Measurements from ENCODE around the gene GANC.
"Not testable (repeated sequence)": the region's sequence is repeated elsewhere in the genome, so short reads cannot be mapped to it uniquely, and the experiment has no call there.

Gene GANC

DNA sequence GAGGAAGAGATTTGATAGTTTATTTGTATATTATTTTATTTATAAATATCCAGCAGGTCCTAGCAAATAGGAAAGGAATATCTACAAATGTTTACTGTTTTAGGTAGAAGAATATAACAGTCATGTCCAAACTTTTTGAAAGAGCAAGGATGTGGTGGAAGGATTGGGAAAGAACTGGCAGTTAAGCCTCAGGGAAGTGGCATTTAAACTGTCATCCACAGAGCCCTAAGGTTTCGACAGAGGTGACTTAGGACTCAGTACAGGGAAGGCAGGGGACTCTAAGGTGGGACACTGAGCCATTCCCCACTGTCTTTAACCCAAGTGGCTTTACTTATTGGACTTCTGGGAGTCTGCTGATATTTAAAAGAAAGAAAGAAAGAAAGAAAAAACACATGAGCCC is 12.0 kb downstream of the GANC start:
- H3K4me2 ChIP-seq (ENCODE audit: low read length), result no peak overlapping the region
- no peak overlapping the region for H3K9ac ChIP-seq (ENCODE audit: low read depth, low read length)
- H3K4me3 ChIP-seq (ENCODE audit: low read length), result no peak overlapping the region

DNA sequence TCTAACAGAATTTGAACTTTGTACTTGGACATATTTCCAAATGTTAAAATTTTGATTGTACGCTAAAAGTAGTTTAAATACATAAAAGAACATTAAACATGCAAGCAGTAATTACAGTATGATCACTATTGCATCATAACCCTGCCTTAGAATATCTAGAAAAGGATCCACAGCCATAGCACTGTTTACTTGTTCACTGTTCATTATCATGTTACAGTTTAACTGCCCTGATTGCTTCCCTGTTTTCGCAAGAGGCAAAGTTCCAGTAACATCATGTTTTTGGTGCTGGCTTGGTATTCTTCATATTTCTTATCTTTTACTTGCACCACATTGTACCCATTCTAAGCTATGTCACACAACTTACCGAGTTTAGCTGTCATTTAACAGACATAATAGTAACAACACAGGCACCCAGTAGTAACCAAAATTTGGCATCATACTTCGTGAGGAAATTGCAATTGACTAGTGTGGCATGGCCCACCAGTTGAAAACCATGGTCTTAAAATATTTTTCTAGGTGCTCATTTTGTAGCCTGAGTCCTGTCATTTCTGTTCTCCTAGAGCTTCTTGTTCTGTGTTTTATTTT is 13.5 kb downstream of the GANC start:
- peaks cover 13% of the 10 kb centered on the region for H3K36me3 ChIP-seq (ENCODE audit: insufficient read depth, low read length)
- H3K4me1 ChIP-seq (ENCODE audit: control insufficient read depth, insufficient read depth, low read length), result peaks cover 12% of the 10 kb centered on the region
- no peak overlapping the region for H3K4me2 ChIP-seq (ENCODE audit: low read length)

More for the DNA sequence above, 12.0 kb downstream of the GANC start:
- peaks cover 12% of the 10 kb centered on the region for H3K4me1 ChIP-seq (ENCODE audit: control insufficient read depth, insufficient read depth, low read length)
- H3K27me3 ChIP-seq (ENCODE audit: control insufficient read depth, insufficient read depth, low read length), result no peaks in the 10 kb centered on the region
- no peaks in the 10 kb centered on the region for H3K9me3 ChIP-seq (replicated peaks; ENCODE audit: low read length)
- H3K36me3 ChIP-seq (ENCODE audit: insufficient read depth, low read length), result peaks cover 14% of the 10 kb centered on the region

DNA sequence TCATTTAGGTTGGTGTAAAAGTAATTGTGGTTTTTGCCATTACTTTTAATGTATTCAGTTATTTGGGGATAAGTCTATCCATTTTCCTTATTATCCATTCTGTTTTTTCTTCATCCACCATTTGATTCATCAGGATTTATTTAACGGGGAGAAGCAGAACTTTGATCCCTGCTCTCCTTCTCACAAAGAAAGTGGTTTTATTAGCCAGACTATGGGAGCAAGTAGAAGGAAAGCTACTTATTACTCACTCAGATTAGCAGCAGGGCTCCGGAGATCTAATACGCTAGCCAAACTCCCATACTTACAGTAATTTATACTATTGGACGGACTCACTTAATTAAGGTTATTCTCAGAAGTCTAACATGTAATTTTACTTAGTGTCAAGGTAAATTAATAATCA is 14.9 kb downstream of the GANC start:
- Histone ChIP-seq H3K4me3 (ENCODE audit: low read length) (no peak overlapping the region), H3K4me1 (ENCODE audit: control insufficient read depth, insufficient read depth, low read length) (peaks cover 12% of the 10 kb centered on the region), H3K9ac (ENCODE audit: low read depth, low read length) (no peak overlapping the region), H3K36me3 (ENCODE audit: insufficient read depth, low read length) (peaks cover 10% of the 10 kb centered on the region), H3K9me3 (replicated peaks; ENCODE audit: low read length) (no peaks in the 10 kb centered on the region), H3K27me3 (ENCODE audit: control insufficient read depth, insufficient read depth, low read length) (no peaks in the 10 kb centered on the region), H3K4me2 (ENCODE audit: low read length) (no peak overlapping the region)

More for the DNA sequence above, 13.5 kb downstream of the GANC start:
- Histone ChIP-seq H3K27me3 (ENCODE audit: control insufficient read depth, insufficient read depth, low read length) (no peaks in the 10 kb centered on the region), H3K4me3 (ENCODE audit: low read length) (no peak overlapping the region), H3K9me3 (replicated peaks; ENCODE audit: low read length) (no peaks in the 10 kb centered on the region), H3K9ac (ENCODE audit: low read depth, low read length) (no peak overlapping the region)

DNA sequence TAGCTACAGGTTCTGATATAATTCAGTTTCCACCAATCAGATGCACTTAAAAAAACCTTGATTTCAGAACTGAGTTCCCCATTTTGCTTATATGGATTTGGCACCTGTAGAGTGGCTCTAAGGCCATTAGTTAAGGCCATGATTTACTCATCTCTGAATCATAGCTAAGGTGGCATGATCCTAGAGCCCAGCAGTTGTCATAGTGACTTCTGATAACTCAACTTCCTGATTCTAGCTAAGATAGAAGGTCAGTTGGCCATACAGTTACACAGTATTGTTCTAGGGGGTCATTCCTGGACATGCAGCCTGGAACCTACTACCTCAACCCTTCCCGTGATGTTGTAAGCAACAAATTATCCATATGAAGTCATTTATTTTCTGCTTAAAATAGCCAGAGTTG is 16.2 kb downstream of the GANC start:
- Histone ChIP-seq H3K36me3 (ENCODE audit: insufficient read depth, low read length) (peaks cover 13% of the 10 kb centered on the region), H3K4me2 (ENCODE audit: low read length) (no peak overlapping the region), H3K4me1 (ENCODE audit: control insufficient read depth, insufficient read depth, low read length) (peaks cover 12% of the 10 kb centered on the region), H3K9me3 (replicated peaks; ENCODE audit: low read length) (no peaks in the 10 kb centered on the region), H3K4me3 (ENCODE audit: low read length) (no peak overlapping the region), H3K27me3 (ENCODE audit: control insufficient read depth, insufficient read depth, low read length) (no peaks in the 10 kb centered on the region), H3K9ac (ENCODE audit: low read depth, low read length) (no peak overlapping the region)

DNA sequence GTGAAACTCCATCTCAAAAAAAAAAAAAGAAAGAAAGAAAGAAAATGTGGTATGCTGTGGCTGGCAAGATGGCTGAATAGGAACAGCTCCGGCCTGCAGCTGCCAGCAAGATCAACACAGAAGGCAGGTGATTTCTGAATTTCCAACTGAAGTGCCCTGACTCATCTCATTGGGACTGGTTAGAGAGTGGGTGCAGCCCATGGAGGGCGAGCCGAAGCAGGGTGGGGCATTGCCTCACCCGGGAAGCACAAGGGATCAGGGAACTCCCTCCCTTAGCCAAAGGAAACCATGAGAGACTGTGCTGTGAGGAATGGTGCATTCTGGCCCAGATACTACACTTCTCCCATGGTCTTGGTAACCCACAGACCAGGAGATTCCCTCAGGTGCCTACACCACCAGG is 28.0 kb downstream of the GANC start:
- H3K36me3 ChIP-seq (ENCODE audit: insufficient read depth, low read length); H3K9ac ChIP-seq (ENCODE audit: low read depth, low read length); H3K9me3 ChIP-seq (replicated peaks; ENCODE audit: low read length); H3K4me1 ChIP-seq (ENCODE audit: control insufficient read depth, insufficient read depth, low read length); H3K4me2 ChIP-seq (ENCODE audit: low read length); H3K27me3 ChIP-seq (ENCODE audit: control insufficient read depth, insufficient read depth, low read length); H3K4me3 ChIP-seq (ENCODE audit: low read length): not testable (repeated sequence)

DNA sequence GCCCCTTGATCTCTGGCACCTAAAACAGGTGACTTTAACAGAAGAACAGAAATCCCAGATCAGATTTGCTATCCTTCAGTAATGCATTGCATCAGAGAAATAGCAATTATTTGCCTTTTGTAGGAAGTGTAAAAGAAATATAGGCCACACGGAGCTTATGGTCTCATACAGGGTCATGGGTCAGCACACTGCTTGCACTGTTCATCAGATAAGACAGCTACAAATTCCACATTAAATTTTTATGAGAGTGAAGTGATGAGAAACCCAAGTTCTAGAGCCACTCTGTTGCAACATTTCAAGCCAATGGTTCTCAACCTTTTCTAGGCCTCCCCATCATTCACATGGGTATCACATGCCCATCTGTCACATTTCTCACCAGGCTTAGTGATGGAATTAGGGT is 33.7 kb downstream of the GANC start:
- Histone ChIP-seq H3K36me3 (ENCODE audit: insufficient read depth, low read length) (peaks cover 5% of the 10 kb centered on the region), H3K4me1 (ENCODE audit: control insufficient read depth, insufficient read depth, low read length) (no peaks in the 10 kb centered on the region), H3K4me2 (ENCODE audit: low read length) (no peak overlapping the region), H3K9ac (ENCODE audit: low read depth, low read length) (no peak overlapping the region), H3K4me3 (ENCODE audit: low read length) (no peak overlapping the region), H3K9me3 (replicated peaks; ENCODE audit: low read length) (no peaks in the 10 kb centered on the region), H3K27me3 (ENCODE audit: control insufficient read depth, insufficient read depth, low read length) (no peaks in the 10 kb centered on the region)

DNA sequence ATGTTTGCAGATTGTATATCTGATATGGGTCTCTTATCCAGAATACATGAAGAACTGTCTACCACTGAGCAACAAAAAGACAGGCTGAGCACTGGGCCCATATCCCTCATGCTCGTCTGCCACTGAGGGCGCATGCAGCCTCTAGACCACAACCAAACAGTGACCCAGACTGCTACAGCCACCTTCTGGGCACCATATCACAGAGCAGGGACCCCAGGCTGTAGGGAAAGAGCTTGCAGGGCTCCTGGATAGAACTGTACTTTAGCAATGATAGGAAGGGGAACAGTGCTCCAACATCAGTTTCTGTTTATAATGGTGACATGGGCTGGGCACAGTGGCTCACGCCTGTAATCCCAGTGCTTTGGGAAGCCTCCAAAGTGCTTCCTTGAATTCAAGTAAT is 40.5 kb downstream of the GANC start:
- H3K9ac ChIP-seq (ENCODE audit: low read depth, low read length), result no peak overlapping the region
- H3K27me3 ChIP-seq (ENCODE audit: control insufficient read depth, insufficient read depth, low read length), result no peaks in the 10 kb centered on the region
- H3K4me2 ChIP-seq (ENCODE audit: low read length), result no peak overlapping the region
- peaks cover 10% of the 10 kb centered on the region for H3K36me3 ChIP-seq (ENCODE audit: insufficient read depth, low read length)
- H3K4me3 ChIP-seq (ENCODE audit: low read length), result no peak overlapping the region
- H3K4me1 ChIP-seq (ENCODE audit: control insufficient read depth, insufficient read depth, low read length), result no peaks in the 10 kb centered on the region
- no peaks in the 10 kb centered on the region for H3K9me3 ChIP-seq (replicated peaks; ENCODE audit: low read length)

DNA sequence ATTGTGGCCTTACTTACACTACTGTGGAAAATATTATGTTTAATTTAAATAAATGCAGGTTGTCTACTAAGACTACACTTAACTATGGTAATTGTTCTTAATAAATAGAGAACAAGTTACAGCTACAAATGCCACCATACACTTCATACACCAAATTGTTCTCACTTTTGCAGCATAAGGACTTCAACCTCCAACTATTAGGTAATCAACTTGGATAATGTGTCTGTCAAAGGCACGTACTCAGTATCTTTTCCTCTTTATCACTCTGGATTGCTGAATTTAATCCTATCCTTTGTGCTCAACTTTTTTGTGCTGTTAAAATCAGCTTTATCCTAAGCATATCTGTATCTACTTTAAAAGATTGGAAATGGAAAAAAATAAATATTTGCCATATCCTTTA is 41.8 kb downstream of the GANC start:
- no peak overlapping the region for H3K4me2 ChIP-seq (ENCODE audit: low read length)
- no peaks in the 10 kb centered on the region for H3K9me3 ChIP-seq (replicated peaks; ENCODE audit: low read length)
- H3K36me3 ChIP-seq (ENCODE audit: insufficient read depth, low read length), result peaks cover 10% of the 10 kb centered on the region
- no peaks in the 10 kb centered on the region for H3K27me3 ChIP-seq (ENCODE audit: control insufficient read depth, insufficient read depth, low read length)
- no peaks in the 10 kb centered on the region for H3K4me1 ChIP-seq (ENCODE audit: control insufficient read depth, insufficient read depth, low read length)
- H3K9ac ChIP-seq (ENCODE audit: low read depth, low read length), result no peak overlapping the region
- H3K4me3 ChIP-seq (ENCODE audit: low read length), result no peak overlapping the region

DNA sequence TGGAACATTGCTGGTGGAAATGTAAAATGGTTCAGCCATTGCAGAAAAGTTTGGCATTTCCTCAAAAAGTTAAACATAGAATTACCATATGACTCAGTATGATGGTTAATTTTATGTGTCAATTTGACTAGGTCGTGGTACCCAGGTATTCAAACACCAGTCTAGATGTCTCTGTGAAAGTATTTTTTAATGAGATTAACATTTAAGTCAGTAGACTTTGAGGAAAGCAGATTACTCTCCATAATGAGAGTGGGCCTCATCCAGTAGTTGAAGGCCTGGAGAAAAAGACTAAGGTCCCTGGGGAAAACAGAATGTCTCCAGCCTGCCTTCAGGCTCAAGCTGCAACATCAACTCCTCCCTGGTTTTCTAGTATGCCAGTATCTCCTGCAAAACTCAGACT is 42.5 kb downstream of the GANC start:
- Histone ChIP-seq H3K27me3 (ENCODE audit: control insufficient read depth, insufficient read depth, low read length) (no peaks in the 10 kb centered on the region), H3K4me2 (ENCODE audit: low read length) (no peak overlapping the region), H3K4me3 (ENCODE audit: low read length) (no peak overlapping the region), H3K9ac (ENCODE audit: low read depth, low read length) (no peak overlapping the region), H3K9me3 (replicated peaks; ENCODE audit: low read length) (no peaks in the 10 kb centered on the region), H3K4me1 (ENCODE audit: control insufficient read depth, insufficient read depth, low read length) (no peaks in the 10 kb centered on the region), H3K36me3 (ENCODE audit: insufficient read depth, low read length) (peaks cover 7% of the 10 kb centered on the region)

DNA sequence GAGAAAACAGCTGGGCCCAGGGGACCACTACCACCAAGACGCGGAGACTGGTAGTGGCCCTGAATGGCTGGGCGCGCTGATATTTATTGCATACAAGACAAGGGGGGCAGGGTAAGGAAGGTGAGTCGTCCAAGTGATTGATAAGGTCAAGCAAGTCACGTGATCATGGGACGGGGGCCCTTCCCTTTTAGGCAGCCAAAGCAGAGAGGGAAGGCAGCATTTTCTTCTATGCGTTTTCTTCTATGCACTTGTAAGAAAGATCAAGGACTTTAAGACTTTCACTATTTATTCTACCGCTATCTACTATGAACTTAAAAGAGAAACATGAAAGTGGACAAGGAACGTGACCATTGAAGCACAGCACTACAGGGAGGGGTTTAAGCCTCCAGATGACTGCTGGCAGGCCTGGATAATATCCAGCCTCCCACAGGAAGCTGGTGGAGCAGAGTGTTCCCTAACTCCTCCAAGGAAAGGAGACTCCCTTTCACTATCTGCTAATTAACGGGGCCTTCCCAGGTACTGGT is 43.3 kb downstream of the GANC start:
- H3K9me3 ChIP-seq (replicated peaks; ENCODE audit: low read length); H3K4me2 ChIP-seq (ENCODE audit: low read length); H3K9ac ChIP-seq (ENCODE audit: low read depth, low read length); H3K4me1 ChIP-seq (ENCODE audit: control insufficient read depth, insufficient read depth, low read length); H3K4me3 ChIP-seq (ENCODE audit: low read length); H3K27me3 ChIP-seq (ENCODE audit: control insufficient read depth, insufficient read depth, low read length); H3K36me3 ChIP-seq (ENCODE audit: insufficient read depth, low read length): not testable (repeated sequence)

DNA sequence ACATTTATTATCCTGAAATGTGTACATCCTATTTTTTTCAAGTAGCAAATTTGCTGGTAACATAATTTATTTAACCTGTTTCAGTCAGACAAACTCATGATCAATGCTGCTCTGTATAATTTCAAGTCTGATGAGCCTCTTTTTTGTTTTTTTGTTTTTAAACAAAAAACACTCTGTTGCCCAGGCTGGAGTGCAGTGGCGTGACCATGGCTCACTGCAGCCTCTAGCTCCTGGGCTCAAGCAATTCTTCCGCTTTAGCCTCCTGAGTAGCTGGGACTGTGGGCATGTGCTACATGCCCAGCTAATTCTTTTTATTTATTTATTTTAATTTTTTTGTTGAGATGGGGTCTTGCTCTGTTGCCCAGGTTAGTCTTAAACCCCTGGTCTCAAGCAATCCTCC is 46.2 kb downstream of the GANC start:
- Histone ChIP-seq H3K9ac (ENCODE audit: low read depth, low read length) (no peak overlapping the region), H3K4me3 (ENCODE audit: low read length) (no peak overlapping the region), H3K9me3 (replicated peaks; ENCODE audit: low read length) (no peaks in the 10 kb centered on the region), H3K27me3 (ENCODE audit: control insufficient read depth, insufficient read depth, low read length) (no peaks in the 10 kb centered on the region), H3K36me3 (ENCODE audit: insufficient read depth, low read length) (peaks cover 4% of the 10 kb centered on the region), H3K4me2 (ENCODE audit: low read length) (no peak overlapping the region), H3K4me1 (ENCODE audit: control insufficient read depth, insufficient read depth, low read length) (no peaks in the 10 kb centered on the region)

DNA sequence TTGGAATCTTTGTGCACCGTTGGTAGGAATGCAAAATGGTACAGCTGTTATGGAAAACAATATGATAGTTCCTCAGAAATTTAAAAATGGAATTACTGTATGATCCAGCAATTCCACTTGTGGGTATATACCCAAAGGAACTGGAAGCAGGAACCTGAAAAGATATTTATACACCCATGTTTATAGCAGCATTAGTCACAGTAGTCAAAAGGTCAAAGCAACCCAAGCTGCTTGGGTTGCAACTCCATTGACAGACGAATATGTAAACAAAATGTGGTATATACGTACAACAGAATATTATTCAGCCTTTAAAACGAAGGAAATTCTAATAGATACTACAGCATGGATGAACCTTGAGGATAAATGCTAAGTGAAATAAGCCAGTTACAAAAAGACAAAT is 51.3 kb downstream of the GANC start:
- no peak overlapping the region for H3K4me2 ChIP-seq (ENCODE audit: low read length)
- H3K4me3 ChIP-seq (ENCODE audit: low read length), result no peak overlapping the region
- no peaks in the 10 kb centered on the region for H3K9me3 ChIP-seq (replicated peaks; ENCODE audit: low read length)
- no peaks in the 10 kb centered on the region for H3K27me3 ChIP-seq (ENCODE audit: control insufficient read depth, insufficient read depth, low read length)
- no peaks in the 10 kb centered on the region for H3K4me1 ChIP-seq (ENCODE audit: control insufficient read depth, insufficient read depth, low read length)
- H3K9ac ChIP-seq (ENCODE audit: low read depth, low read length), result no peak overlapping the region
- H3K36me3 ChIP-seq (ENCODE audit: insufficient read depth, low read length), result no peaks in the 10 kb centered on the region

All from skeletal muscle satellite cell (primary cell).